OCI-LY3 (cell line): ENCODE data around the gene MED9.

Experiments used
- H2AFZ ChIP-seq: fragments of 200-600, 300-600 bp; shearing (Covaris generic); 2 replicates; pipeline ENCODE4 v1.6.0; 2014; ENCODE audit warnings: antibody characterized with exemption, low read depth, low read length
- H3K27ac ChIP-seq: fragments of 200-600, 300-600 bp; sonication (generic); 2 replicates; pipeline ENCODE4 v1.5.1; 2014; ENCODE audit warnings: mild to moderate bottlenecking, low read length, moderate library complexity, mixed read lengths
- H3K27me3 ChIP-seq: fragments of 200-600, 300-600 bp; sonication (generic); 2 replicates; pipeline ENCODE4 v1.6.1; 2014; ENCODE audit warnings: low read depth, low read length, mixed read lengths
- H3K36me3 ChIP-seq: fragments of 200-600, 300-600 bp; sonication (generic); replicated peaks from 2 replicates; pipeline ENCODE3; 2014; ENCODE audit warnings: low read depth, low read length, mixed read lengths
- H3K4me1 ChIP-seq: fragments of 300-600, 200-600 bp; sonication (generic); 2 replicates; pipeline ENCODE4 v1.6.1; 2014; ENCODE audit warnings: low read length, mixed read lengths
- H3K4me2 ChIP-seq: fragments of 200-600, 300-600 bp; sonication (generic); 2 replicates; pipeline ENCODE4 v1.6.1; 2014; ENCODE audit warnings: low read length, mixed read lengths
- H3K4me3 ChIP-seq: fragments of 300-600, 200-600 bp; sonication (generic); 2 replicates; pipeline ENCODE4 v1.5.1; 2014; ENCODE audit warnings: antibody characterized with exemption, mild to moderate bottlenecking, low read length, moderate library complexity
- H3K79me2 ChIP-seq: fragments of 300-600, 200-600 bp; shearing (Covaris generic); 2 replicates; pipeline ENCODE4 v1.6.1; 2014; ENCODE audit warnings: mild to moderate bottlenecking, low read length, mixed read lengths
- H3K9ac ChIP-seq: fragments of 300-600, 200-600 bp; shearing (Covaris generic); 2 replicates; pipeline ENCODE4 v1.6.0; 2014; ENCODE audit warnings: mild to moderate bottlenecking, low read length, moderate library complexity
- H3K9me3 ChIP-seq: fragments of 200-600, 300-600 bp; shearing (Covaris generic); 2 replicates; pipeline ENCODE4 v1.6.1; 2014; ENCODE audit warnings: low read length, mixed read lengths; ENCODE audit not compliant: insufficient read depth
- H4K20me1 ChIP-seq: fragments of 200-600, 300-600 bp; sonication (generic); 2 replicates; pipeline ENCODE4 v1.6.1; 2016; ENCODE audit warnings: low read length, mixed read lengths; ENCODE audit not compliant: insufficient read depth
- CTCF ChIP-seq: fragments of 200-600, 300-600 bp; sonication (generic); IDR thresholded peaks from 2 replicates; pipeline ENCODE4 v1.5.1; 2014; ENCODE audit warnings: antibody characterized with exemption, low read length, low read depth
- EZH2phosphoT487 ChIP-seq: fragments of 200-600 bp; shearing (Covaris generic); IDR thresholded peaks from 2 replicates; pipeline ENCODE4 v1.6.1; 2018; ENCODE audit warnings: antibody characterized with exemption, mixed run types, low read depth

The MED9 gene

GRCh38 chr17:17467016-17467415 lies 9.8 kb upstream of the MED9 start:
- Histone ChIP-seq H3K27me3 (no peaks in the 10 kb centered on the region), H3K4me3 (no peak overlapping the region), H3K4me1 (peaks cover 4% of the 10 kb centered on the region; the same call in 1 of the 2 replicates), H2AFZ (no peak overlapping the region), H3K9ac (no peak overlapping the region), H4K20me1 (no peaks in the 10 kb centered on the region), H3K9me3 (no peaks in the 10 kb centered on the region), H3K27ac (no peak overlapping the region), H3K4me2 (no peak overlapping the region), H3K36me3 (no peaks in the 10 kb centered on the region), H3K79me2 (no peaks in the 10 kb centered on the region)
- TF ChIP-seq EZH2phosphoT487 = no peak
- TF ChIP-seq CTCF = no peak

- Histone ChIP-seq H3K27ac (no peak overlapping the region), H3K36me3 (no peaks in the 10 kb centered on the region), H3K79me2 (no peaks in the 10 kb centered on the region), H3K27me3 (no peaks in the 10 kb centered on the region), H3K4me1 (peaks cover 7% of the 10 kb centered on the region; the same call in 1 of the 2 replicates), H3K4me3 (no peak overlapping the region), H4K20me1 (no peaks in the 10 kb centered on the region), H3K9me3 (no peaks in the 10 kb centered on the region), H3K4me2 (no peak overlapping the region), H3K9ac (no peak overlapping the region), H2AFZ (no peak overlapping the region)
- TF ChIP-seq CTCF = no peak
- TF ChIP-seq EZH2phosphoT487 = no peak
Measured at GRCh38 chr17:17467720-17468119, 9.1 kb upstream of the MED9 start.

GRCh38 chr17:17468217-17469010 lies 8.4 kb upstream of the MED9 start:
- Histone ChIP-seq H3K27me3 (no peaks in the 10 kb centered on the region), H3K4me3 (no peak overlapping the region), H3K79me2 (no peaks in the 10 kb centered on the region), H3K36me3 (no peaks in the 10 kb centered on the region), H2AFZ (no peak overlapping the region), H3K9ac (no peak overlapping the region), H3K4me1 (peaks cover 8% of the 10 kb centered on the region; the same call in 1 of the 2 replicates), H4K20me1 (no peaks in the 10 kb centered on the region), H3K9me3 (no peaks in the 10 kb centered on the region), H3K27ac (no peak overlapping the region), H3K4me2 (no peak overlapping the region)
- TF ChIP-seq CTCF = no peak
- TF ChIP-seq EZH2phosphoT487 = no peak

GRCh38 chr17:17469358-17469757 lies 7.4 kb upstream of the MED9 start:
- no peak overlapping the region for H3K4me3 ChIP-seq
- H3K79me2 ChIP-seq = no peaks in the 10 kb centered on the region
- H3K27me3 ChIP-seq = no peaks in the 10 kb centered on the region
- TF ChIP-seq CTCF = no peak
- no peak for TF ChIP-seq EZH2phosphoT487
- no peaks in the 10 kb centered on the region for H4K20me1 ChIP-seq
- no peak overlapping the region for H2AFZ ChIP-seq
- H3K4me2 ChIP-seq = no peak overlapping the region
- H3K36me3 ChIP-seq = no peaks in the 10 kb centered on the region
- peaks cover 8% of the 10 kb centered on the region; the same call in 1 of the 2 replicates for H3K4me1 ChIP-seq
- H3K27ac ChIP-seq = no peak overlapping the region
- no peak overlapping the region for H3K9ac ChIP-seq
- H3K9me3 ChIP-seq = no peaks in the 10 kb centered on the region
